Nucleus accumbens (tissue), 56 donors: ENCODE measurements around the gene BCL10.

Experiments used
- DNase-seq, 56 donors: peaks; one replicate each; lab custom pipeline; 2025; lab: John Stamatoyannopoulos, UW

Gene BCL10

DNA sequence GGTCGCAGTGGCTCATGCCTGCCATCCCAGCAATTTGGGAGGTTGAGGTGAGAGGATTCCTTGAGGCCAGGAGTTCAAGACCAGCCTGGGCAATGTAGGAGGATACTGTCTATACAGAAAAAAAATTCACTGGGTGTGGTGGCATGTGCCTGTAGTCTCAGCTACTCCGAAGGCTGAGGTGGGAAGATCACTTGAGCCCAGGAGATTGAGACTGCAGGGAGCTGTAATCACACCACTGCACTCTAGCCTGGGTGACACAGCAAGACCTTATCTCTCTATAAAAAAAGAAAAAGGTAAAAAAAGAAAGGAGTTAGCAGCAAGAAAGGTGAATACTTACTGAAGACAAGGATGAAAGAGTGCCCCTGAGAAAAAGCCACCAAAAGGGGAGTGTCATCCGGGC, 23.7 kb upstream of the BCL10 start:
- DNase-seq, result no peak

DNA sequence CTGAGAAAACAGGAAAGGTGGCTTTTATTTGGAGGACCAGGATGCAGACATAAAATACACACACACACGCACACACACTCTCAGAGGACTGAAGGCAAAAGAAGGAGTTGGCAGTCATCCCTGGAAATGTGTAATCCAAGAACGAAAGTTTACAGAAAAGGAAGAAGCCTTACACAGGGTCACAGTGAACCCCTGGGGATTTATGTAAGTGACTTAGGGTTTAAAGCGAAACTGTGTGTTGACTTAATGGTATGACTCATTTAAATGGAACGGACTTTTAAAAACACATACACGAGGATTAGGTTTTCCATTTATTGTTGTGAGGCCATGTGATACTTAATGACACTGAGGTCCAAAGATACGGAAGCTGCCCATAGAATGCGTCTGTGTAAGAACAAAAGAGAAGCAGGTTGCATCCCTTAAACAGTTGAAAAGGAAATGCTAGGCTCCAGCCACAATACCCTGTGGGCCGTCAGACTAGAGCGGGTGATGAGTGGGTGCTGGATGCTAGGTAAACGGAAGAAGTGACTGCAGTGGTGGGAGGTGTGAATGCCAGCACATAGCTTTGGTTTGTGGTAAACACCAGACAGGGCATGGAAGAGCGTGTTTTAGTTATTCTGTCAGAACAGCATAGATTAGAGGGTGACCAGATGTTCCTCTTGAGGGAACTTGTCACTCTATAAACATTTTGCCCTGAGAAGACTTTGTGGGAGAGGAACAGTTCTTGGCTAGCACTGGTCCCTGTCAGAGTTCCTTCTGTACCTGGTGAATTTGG, 21.6 kb upstream of the BCL10 start:
- DNase-seq, result no peak

GRCh38 chr1:85297538-85297854, 21.1 kb upstream of the BCL10 start:
- no peak for DNase-seq

- DNase-seq, result no peak
Observed at GRCh38 chr1:85296980-85297379, 20.5 kb upstream of the BCL10 start.

DNA sequence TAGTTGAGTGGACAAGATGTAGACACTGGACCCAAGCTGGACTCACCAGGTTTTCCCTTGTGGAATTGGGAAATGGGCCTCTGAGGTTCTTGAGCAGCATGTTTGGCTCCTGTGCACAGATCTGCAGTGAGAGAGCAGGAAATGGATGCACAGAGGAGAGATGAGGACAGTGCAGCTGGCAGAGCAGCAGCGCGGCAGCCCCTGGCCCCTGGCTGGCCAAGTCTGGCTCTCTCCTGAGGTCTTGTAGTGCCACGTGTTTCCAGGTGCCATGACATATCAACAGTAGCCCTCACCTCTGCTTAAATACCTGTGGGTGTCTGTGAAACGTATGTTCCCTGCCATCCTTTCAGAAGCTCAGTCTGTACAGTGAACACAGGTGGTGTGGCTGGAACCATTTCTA, 19.2 kb upstream of the BCL10 start:
- DNase-seq, result no peak

DNA sequence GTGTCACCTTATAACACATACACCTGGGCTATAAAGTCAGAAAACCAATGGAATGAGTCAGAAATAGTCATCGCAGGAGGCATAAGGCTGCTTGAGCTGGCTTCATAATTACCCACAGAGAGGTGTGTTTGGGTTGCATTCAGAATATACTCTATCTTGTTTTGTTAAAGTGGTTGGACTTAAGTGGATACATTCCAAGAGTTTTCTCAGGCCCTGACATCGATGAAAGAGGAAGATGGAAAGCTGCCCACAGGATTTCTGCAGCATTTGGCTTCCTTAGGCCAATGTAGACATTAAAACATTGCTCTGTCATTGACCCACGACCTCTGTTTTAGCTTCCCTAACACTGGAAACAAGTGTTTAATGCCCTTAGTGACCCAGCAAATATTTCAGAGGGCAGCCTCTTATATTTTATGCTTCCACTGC, 18.6 kb upstream of the BCL10 start:
- DNase-seq, result no peak

GRCh38 chr1:85290826-85291225, 14.4 kb upstream of the BCL10 start:
- DNase-seq, result no peak

- DNase-seq, result no peak
Observed at GRCh38 chr1:85289848-85290335, 13.5 kb upstream of the BCL10 start.

DNA sequence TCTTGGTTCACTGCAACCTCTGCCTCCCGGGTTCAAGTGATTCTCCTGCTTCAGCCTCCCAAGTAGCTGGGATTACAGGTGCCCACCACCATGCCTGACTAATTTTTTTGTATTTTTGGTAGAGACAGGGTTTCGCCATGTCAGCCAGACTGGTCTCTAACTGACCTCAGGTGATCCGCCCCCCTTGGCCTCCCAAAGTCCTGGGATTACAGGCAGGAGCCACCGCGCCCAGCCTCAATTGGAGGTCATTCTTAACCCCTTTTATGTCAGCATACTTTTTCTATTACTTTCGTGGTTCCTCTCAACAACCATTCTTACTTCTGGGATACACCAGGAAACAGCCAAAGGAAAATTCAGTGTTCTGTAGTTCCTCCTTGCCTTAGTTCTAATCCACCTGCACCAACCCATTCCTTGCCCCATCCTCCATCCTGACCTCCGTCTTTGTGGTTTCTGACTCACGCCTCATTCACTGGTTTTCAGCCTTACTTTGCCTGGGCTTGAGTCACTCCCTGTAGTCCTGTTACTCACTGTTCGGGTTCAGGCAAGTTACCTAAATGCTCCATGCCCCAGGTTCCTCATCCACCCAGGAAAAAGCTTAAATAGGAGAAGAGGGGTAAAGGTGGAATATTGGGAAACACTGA, 12.9 kb upstream of the BCL10 start:
- DNase-seq, result no peak

GRCh38 chr1:85284202-85284601, 7.8 kb upstream of the BCL10 start:
- DNase-seq, result no peak

- peak in 10 of 56 donors; percentile 3 to 31 (median 10) for DNase-seq
Observed at GRCh38 chr1:85283475-85284199, 7.2 kb upstream of the BCL10 start.

DNA sequence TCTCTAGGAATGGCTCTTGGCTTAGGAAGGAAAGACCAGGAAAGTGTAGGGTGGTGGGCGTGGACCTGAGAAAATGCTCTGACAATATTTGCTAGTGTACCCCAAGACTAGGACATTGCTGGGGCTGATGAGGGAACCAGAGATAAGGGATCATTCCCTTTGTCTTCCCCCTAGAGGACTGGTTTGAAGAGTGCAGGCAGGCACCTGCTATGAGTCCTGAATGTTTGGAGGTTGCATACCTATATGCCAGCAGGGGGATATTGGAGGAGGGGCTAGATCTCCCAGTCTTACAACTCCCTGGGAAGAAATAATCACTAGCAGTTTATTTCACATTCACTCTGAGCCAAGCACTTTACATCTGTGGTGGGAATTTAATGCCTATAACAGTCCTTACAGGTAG, 6.0 kb upstream of the BCL10 start:
- no peak for DNase-seq

- DNase-seq, result no peak
Observed at GRCh38 chr1:85280636-85281035, 4.2 kb upstream of the BCL10 start.

DNA sequence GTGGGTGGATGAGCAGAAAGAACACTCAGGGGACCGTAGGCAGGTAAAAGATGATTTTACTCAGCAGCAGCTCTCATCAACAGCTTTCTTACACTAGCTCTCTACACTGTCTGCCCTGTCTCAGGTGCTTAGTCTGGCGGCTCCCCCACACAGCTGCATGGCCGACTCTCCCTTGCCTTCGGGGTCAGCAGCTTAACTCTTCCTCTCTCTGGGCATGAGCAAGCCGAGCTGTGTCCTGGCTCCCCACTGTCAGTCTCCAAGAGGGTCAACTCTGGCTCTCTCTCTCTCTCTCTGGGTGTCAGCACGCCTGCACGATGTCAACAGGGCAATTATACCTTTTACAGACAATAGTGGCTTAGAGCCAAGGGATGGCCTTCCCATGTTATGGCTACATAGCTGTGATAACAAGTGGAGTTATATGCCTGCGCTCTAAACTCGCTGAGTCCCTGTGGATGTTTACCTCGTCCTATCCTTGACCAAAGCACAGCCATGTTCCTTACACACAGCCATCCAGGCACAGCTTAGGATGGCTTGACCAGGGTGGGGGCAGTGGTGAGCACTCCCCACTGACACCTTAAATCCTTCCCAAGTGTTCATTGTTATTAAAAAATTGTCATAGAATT, 3.1 kb upstream of the BCL10 start:
- DNase-seq, result peak in 2 of 56 donors; percentile 26 to 28

GRCh38 chr1:85278853-85279314, 2.5 kb upstream of the BCL10 start:
- DNase-seq, result peak in 36 of 56 donors; percentile 2 to 76 (median 26)

- DNase-seq, result no peak
Observed at GRCh38 chr1:85277802-85278201, 1.4 kb upstream of the BCL10 start.

GRCh38 chr1:85276978-85277639, 677 bp upstream of the BCL10 start:
- no peak for DNase-seq

DNA sequence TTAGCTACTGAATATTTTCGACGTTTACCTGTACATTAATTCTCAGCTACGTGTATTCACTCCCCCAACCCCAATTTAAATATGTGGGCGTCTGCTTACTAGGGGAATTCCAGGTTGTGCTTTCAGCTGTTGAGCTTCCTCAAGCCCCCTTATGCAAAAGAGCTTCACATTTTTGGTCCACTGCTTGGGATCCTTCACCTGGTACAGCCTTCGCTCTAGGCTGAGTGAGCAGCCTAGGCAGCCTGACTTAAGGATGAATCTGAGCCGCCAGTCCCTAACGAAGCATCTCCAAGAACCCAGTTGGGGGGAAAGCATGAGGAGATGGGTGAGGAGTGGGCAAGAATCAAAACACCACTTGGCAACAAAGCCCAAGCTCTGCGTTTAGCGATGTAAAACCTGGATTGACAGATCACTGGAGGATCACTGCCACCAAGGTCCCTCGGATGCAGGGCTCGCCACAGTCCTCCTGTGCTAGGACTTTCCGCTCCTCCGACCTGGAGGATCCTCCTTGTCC, 674 bp downstream of the BCL10 start:
- peak in 4 of 56 donors; percentile 25 to 30 (median 28) for DNase-seq

GRCh38 chr1:85274969-85275453, 1.4 kb downstream of the BCL10 start:
- no peak for DNase-seq

DNA sequence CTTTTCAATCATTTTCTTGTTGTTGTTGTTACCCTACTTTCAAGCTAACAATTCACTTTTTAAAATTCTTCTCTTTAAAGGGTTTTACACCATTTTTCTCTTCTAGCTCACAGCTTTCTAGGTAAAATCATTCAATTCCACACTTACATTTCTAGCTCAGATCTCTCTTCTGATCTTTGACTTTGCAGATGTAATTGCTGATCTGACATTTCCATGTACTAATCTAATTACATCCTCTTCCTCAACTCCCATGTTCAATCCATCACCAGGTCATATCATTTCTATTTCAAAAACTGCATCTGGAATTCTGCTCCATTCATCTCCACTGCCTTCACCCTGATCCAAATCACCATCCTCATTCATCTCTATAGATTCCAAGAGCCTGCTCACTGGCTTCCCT, 3.0 kb downstream of the BCL10 start:
- DNase-seq, result no peak
